ENCODE measurements around the gene LAMP5. TPM values are rescaled to one million over a fixed set of nuclear protein-coding genes. Genes with fewer than 3 reads are reported as not detected.

Gene LAMP5
- total RNA-seq, 1 donor: 0.18 TPM

GRCh38 chr20:9550871-9551270 lies 36.5 kb downstream of the LAMP5 start:
- H3K4me3 ChIP-seq (ENCODE audit: low read depth, low read length): no peak overlapping the region
- TF ChIP-seq CTCF (IDR thresholded peaks at IDR 0.05; ENCODE audit: insufficient read depth, low read length): no peak
- DNase-seq (ENCODE audit: low read depth): no peak

GRCh38 chr20:9551808-9552550 lies 37.6 kb downstream of the LAMP5 start:
- TF ChIP-seq CTCF (IDR thresholded peaks at IDR 0.05; ENCODE audit: insufficient read depth, low read length): no peak
- no peak overlapping the region for H3K4me3 ChIP-seq (ENCODE audit: low read depth, low read length)
- DNase-seq (ENCODE audit: low read depth): no peak

- H3K4me3 ChIP-seq (ENCODE audit: low read depth, low read length): no peak overlapping the region
- no peak for DNase-seq (ENCODE audit: low read depth)
- no peak for TF ChIP-seq CTCF (IDR thresholded peaks at IDR 0.05; ENCODE audit: insufficient read depth, low read length)
Measured at GRCh38 chr20:9555781-9556180, 41.4 kb downstream of the LAMP5 start.

GRCh38 chr20:9557411-9557810 lies 43.0 kb downstream of the LAMP5 start:
- no peak for DNase-seq (ENCODE audit: low read depth)
- no peak for TF ChIP-seq CTCF (IDR thresholded peaks at IDR 0.05; ENCODE audit: insufficient read depth, low read length)
- H3K4me3 ChIP-seq (ENCODE audit: low read depth, low read length): no peak overlapping the region

- DNase-seq (ENCODE audit: low read depth): no peak
- no peak overlapping the region for H3K4me3 ChIP-seq (ENCODE audit: low read depth, low read length)
- no peak for TF ChIP-seq CTCF (IDR thresholded peaks at IDR 0.05; ENCODE audit: insufficient read depth, low read length)
Measured at GRCh38 chr20:9565910-9566550, 51.6 kb downstream of the LAMP5 start.

GRCh38 chr20:9566977-9567376 lies 52.6 kb downstream of the LAMP5 start:
- no peak for TF ChIP-seq CTCF (IDR thresholded peaks at IDR 0.05; ENCODE audit: insufficient read depth, low read length)
- no peak for DNase-seq (ENCODE audit: low read depth)
- H3K4me3 ChIP-seq (ENCODE audit: low read depth, low read length): no peak overlapping the region
